ENCODE results near the gene SIPA1L3.

The SIPA1L3 gene

GRCh38 chr19:38252385-38252784 is 345.4 kb downstream of the SIPA1L3 start:
- no peak for DNase-seq (ENCODE audit: low spot score)
- H3K27ac ChIP-seq, result peak overlapping the region; percentile 87
- TF ChIP-seq, protein P1, sequence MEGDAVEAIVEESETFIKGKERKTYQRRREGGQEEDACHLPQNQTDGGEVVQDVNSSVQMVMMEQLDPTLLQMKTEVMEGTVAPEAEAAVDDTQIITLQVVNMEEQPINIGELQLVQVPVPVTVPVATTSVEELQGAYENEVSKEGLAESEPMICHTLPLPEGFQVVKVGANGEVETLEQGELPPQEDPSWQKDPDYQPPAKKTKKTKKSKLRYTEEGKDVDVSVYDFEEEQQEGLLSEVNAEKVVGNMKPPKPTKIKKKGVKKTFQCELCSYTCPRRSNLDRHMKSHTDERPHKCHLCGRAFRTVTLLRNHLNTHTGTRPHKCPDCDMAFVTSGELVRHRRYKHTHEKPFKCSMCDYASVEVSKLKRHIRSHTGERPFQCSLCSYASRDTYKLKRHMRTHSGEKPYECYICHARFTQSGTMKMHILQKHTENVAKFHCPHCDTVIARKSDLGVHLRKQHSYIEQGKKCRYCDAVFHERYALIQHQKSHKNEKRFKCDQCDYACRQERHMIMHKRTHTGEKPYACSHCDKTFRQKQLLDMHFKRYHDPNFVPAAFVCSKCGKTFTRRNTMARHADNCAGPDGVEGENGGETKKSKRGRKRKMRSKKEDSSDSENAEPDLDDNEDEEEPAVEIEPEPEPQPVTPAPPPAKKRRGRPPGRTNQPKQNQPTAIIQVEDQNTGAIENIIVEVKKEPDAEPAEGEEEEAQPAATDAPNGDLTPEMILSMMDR (conservative IDR thresholded peaks at IDR 0.05; ENCODE audit: low read depth), result no peak
- POLR2A ChIA-PET (ENCODE audit: low non-redundant PET), result interaction anchor here (1.1 kb wide), 1 partner anchor 13 kb away, joined by 6 read pairs; the partner anchor contains the start of gene SPINT2
- CTCF ChIA-PET, result interaction anchor here (0.6 to 1.3 kb wide), 2 partner anchors 8 to 26 kb away, joined by 3 to 4 read pairs; no protein-coding TSS in a partner anchor

DNA sequence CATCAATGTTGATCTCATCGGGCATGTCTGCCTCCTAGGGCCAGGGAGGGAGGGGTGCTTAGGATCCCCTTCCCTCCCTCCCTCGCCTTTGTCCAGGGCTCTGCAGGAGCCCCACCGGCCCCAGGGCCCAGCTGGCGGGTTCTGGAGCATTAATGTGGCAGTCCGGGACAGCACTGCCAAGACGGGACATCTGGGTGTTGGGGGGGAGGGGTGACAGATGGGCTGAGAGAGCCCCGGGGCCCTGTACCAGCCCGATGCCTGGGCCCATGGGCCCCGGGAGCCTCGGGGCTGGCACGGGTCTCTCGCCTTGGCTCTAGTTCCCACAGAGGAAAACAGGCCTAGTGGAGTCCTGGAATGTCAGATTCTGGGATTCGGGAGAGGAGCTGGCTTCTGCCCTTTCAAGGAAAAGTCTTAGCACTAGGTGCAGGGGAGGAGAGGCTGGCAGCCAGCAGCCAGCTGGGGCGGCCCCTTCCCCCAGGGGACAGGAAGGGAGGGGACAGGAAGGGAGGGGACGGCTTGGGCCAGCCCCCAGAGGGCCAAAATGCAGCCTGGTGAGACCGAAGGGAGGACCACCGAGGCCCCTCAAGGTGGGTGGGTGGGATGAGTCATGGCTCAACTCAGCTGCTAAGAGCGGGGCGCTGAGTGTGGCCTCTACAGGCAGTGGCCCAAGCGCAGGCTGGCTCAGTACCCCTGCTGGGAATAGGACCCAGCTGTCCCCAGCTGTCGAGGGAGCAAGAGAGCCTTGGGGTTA is 346.1 kb downstream of the SIPA1L3 start:
- TF ChIP-seq, protein P1 (conservative IDR thresholded peaks at IDR 0.05; ENCODE audit: low read depth), result no peak
- CTCF ChIA-PET, result interaction anchor here (0.6 kb wide), 1 partner anchor 26 kb away, joined by 3 read pairs; no protein-coding TSS in a partner anchor
- H3K27ac ChIP-seq, result peak overlapping the region; percentile 87
- POLR2A ChIA-PET (ENCODE audit: low non-redundant PET), result no interaction called here
- no peak for DNase-seq (ENCODE audit: low spot score)

- POLR2A ChIA-PET (ENCODE audit: low non-redundant PET), result no interaction called here
- no peak for DNase-seq (ENCODE audit: low spot score)
- peak overlapping the region; percentile 87 for H3K27ac ChIP-seq
- CTCF ChIA-PET, result no interaction called here
- TF ChIP-seq, protein P1 (conservative IDR thresholded peaks at IDR 0.05; ENCODE audit: low read depth), result no peak
Observed at GRCh38 chr19:38253788-38254187, 346.8 kb downstream of the SIPA1L3 start.

DNA sequence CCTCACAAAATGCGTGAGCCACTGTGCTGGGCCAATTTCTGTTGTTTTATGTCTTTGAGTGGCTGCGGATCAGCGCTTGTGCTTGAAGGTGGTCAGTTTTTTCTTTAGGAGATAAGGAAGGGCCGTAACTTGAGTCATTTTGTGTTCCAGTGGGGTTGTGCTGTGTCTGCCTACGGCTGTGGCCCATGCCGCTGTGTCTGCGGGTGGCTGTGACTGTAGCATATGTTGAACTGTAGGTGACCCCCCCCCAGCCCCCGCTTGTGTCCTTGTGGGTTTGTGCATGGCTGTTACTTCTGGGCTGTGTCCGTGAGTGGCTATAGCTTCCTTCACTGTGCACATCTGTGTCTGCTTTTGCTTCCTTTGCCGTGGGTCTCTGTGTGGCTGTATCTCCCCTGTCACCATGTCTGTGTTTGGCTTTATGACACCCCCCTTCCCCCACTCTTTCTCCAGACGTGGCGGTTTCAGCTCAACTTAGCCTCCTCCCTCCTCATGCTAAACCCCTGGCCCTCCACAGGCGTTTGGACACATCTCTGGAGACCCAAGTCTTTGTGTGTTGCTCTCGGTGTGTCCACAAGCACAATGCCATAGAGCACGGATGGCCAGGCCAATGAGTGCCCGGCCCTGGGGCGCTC is 348.5 kb downstream of the SIPA1L3 start:
- POLR2A ChIA-PET (ENCODE audit: low non-redundant PET), result interaction anchor here (0.6 kb wide), 2 partner anchors 104 to 336 kb away, joined by 3 to 5 read pairs; no protein-coding TSS in a partner anchor
- CTCF ChIA-PET, result no interaction called here
- H3K27ac ChIP-seq, result peak overlapping the region; percentile 11; the same call in 1 of the 2 replicates
- TF ChIP-seq, protein P1 (conservative IDR thresholded peaks at IDR 0.05; ENCODE audit: low read depth), result no peak
- no peak for DNase-seq (ENCODE audit: low spot score)

Measured in RWPE1 (cell line).